Hematopoietic multipotent progenitor cell treated with erythropoietin and hydrocortisone succinate and interleukin-3 and kit ligand, for 17 days (in vitro differentiated cells): Measurements from ENCODE around the gene MBD2.
A peak's percentile ranks its signal among the peaks of the same experiment; 100 is the strongest.
"Not testable (repeated sequence)": the region's sequence is repeated elsewhere in the genome, so short reads cannot be mapped to it uniquely, and the experiment has no call there.

Experiments used
- DNase-seq: peaks from one replicate; pipeline ENCODE4 v3.0.0-alpha.2; 2015; ENCODE audit warnings: low spot score

MBD2 gene

DNA sequence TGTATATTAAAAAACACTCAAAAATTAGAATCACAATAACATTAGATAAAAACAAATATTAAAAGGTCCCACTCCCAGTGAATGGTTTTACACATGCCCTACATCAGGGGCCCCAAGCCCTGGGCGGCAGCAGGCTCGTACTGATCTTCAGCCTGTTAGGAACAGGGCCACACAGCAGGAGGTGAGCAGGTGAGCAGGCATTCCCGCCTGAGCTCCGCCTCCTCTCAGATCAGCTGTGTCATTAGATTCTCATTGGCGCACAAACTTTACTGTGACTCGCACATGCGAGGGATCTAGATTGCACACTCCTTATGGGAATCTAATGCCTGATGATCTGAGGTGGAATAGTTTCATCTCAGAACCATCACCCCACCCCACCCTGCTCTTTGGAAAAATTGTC, 74.2 kb downstream of the MBD2 start:
- DNase-seq = no peak

DNA sequence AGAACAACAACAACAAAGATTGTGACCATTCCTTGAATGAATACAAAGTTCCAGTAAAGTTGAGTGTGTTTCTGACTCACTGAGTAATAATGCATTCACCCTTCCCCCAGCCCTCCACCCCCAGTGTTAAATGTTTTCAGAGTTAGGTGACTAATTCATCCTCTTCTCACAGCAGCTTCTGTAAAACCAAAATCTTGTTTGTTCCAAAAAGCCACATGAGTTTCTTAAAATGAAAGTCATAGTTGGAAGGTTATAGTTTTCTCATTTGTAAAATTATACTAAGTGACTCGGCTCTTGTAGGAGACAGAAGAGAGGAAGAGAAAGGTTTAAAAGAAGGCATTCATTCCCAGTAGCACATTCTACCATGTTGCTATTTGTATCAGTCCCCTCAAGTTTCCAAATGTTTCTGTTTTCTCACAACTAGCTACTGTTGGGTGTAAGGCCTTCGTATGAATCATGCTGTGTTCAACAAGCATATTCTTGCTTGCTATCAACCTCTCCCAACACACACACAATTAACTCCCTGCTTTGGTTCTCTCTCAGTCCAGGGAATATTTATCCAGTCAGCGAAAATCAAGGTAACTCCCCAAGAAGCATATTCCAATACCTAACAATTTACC, 75.3 kb downstream of the MBD2 start:
- DNase-seq = no peak

DNA sequence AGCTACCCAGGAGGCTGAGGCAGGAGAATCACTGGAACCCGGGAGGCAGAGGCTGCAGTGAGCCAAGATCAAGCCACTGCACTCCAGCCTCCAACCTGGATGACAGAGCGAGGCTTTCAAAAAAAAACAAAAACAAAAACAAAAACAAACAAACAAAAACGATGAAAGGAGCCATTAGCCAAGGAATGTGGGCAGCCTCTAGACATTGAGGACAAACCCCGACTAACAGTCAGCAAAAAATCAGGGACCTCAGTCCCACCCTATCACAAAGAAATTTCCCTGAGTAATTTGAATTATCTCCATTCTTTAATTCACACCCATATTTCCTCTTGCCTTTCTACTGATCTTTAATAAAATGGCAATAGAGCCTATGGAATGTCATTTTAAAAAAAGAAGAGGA, 75.8 kb downstream of the MBD2 start:
- DNase-seq = no peak

DNA sequence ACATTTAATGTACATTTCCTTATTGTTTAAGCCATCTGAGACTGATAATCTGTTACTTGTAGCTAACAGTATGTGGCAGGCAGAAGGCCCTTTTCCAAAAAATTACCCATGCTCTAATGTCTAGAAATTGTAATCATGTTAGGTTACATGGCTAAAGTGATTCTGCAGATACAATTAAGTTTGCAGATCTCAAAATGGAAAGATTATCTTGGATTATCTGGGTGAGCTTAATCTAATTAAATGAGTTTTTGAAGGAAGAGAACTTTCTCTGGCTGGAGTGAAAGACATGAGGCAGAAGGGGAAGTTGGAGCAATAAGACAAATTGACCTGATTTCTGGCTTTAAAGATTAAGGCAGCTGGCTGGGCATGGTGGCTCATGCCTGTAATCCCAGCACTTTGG, 76.3 kb downstream of the MBD2 start:
- DNase-seq = no peak

DNA sequence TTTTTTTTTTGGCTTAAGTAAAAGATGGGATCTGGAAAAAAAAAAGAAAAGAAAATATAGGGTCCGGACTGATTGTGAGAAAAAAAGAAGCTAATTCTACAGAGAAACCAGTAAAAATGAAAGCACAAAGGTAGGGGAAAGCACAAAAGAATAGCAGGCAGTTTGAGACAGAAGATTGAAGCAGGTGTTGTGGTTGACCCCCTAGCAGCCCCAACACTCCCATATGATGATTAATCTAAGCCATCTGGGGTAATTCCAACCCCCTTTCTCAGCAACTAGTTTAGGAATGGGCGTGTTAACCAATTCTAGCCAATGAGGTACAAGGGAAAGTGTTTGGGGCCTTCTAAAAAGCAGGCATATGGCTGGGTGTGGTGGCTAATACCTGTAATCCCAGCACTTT, 77.0 kb downstream of the MBD2 start:
- DNase-seq = no peak

DNA sequence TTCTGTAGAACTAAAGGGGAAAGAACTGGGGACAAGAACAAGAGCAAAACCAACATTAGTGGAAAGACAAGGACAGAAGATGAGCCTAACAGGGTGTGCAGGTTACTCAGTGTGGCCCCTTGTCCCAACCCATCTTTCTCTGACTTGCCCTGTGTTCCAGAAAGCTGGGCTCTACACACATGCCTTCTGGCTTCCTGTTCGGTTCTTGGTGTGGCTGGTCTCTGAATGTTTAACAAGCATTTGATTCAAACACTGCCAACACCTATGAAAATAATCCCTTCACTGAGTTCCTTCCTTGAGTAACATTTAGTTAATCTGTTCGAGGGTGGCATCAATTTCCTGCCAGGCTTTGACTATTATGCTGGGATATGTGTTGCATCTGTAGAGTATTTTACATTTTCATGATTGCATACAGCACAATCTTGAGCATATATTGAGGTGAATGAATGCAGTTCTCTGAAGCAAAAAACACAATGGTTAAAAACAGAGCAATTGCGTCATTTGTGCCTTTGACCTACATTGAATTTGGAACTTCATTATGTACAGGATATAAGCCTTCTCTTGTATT, 83.3 kb downstream of the MBD2 start:
- no peak for DNase-seq

DNA sequence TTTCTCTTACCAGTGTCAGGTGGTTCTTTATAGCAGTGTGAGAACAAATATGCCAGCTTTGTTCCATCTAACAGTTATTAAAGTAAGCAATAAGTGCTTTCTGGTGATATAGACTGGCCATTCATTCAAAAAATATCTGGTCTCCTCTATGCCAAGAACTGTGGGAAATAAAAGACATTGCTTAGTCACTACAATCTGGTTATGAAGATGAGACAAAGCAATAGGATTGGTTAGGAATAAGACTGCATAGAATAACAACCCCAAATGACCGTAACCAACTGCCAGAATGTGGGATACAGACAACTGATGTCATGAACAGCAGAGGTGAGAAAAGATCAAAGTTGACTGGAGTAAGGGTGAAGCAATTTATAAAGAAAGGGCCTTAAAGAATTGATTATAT, 83.8 kb downstream of the MBD2 start:
- DNase-seq = no peak

DNA sequence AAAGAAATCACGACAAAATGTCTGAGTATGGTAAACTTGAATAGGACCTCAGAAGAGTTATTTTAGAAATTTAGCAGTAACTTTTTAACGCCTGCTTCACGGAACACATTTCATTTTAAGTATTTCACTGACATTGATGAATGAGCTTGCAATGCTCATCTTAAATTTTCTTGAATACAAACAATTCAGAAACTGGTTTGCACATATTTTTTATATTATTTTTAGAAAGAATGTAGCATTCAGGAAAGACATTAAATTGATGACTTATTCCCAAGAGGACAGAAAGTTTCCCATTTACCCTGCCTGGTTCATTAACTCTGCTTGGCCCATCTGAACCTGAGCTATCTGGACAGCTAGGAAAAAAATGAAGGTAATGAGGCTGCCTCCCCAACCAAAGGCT, 89.3 kb downstream of the MBD2 start:
- no peak for DNase-seq

DNA sequence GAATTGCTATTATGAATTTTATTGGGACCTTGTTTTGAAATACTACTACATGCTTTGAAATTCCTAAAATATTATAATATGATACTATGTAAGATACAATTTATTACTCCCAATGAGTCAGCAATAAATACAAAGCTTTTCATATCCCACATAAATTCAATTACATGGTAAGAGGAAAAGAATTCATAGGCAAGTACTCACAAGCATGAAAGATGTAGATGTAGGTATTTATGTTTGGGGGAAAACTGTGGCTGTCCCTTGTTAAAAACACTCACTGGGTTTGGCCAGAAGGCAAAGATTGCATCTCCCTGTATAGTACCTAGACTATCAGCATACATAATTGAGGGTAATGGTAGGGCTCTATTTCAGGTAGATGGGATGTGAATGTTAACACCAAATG, 90.4 kb downstream of the MBD2 start:
- no peak for DNase-seq

DNA sequence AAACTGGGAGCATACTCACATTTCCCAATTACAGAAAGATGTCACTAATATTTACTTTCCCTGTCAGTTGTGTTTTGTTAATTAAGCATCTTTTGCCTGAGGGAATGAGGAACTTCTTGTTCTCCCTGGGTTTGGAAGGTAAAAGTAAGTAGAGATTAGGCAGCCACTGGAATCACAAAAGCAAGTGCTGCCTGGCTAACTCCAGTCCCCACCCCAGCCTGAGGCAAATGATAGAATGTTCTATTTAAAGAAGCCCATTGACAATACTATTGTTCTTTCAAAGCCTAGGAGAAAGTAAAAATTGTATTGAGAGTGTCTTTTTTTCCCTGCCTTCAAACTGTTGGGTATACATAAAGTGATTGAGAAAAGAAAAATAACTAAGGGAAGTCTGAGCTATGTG, 93.8 kb downstream of the MBD2 start:
- no peak for DNase-seq

DNA sequence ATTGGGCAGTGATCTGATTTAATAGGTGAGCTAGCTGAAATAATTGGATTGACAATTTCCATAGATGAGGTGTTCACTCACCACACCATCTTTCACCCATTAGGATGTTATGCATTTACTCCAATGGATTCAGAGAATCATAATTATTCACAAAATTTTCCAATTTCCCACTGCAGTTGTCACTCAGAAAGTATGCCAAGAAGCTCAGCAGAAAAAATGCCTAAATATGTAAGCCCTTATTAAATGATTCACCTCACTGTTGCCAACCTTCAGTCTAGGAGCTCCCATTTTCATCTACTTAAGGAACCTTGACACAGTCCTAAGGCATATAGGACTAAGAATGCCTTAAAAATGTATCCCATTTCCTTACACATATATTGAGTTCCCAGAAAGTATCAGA, 94.3 kb downstream of the MBD2 start:
- DNase-seq = no peak

DNA sequence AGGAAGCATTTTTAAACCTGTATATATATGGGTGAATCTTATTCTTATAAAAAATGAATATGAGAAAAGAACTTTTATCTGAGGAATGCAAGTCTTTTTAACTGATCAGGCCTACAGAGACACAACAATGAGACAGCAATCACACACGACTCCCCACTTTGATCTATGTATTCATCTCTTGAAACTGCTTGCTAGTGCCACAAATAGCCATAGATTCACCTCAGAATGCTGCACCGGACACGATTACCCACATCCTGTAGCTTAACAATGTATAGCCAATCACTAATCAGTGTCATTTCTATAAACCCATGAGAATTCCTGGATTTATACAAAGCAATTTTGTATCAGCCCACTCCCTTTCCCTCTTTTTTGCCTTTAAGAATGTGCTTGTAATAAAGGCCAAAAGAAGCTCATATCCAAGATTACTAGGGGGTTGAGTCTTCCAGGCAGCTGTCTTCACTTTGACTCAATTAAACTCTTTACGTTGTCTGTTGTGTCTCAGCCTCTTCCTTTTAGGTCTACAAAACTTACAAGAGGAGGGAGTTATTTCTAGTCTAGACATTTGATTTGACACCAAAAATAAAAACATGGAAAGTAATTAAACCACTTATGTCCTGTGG, 94.9 kb downstream of the MBD2 start:
- no peak for DNase-seq

DNA sequence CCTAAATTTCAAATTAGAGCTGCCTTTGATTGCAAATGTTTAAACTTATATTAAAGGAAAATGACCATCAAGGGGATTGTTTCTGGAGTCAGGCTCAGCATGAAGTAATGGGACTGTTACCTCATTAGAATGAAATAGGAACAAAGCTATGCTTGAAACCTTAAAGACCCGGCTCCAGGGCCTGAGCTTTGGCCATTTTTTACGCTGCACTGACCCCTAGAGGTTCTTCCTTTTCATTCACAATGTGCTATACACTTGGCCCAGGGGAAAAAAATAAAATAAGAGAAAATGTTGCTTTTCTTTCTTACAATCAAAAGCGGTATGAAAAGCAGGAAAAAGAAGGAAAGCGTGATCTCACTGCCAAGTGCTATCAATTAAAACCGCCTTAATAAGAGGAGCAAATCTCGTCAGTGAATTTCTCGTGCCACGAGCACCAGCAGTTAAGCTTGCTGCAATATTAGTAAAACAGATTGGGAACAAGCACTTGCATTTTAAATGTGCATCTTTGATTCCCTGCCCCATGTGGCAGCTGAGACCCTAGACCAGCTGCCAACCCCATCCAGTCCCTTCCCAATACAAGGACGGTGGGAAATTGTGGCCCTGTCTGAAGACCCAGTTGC, 96.6 kb downstream of the MBD2 start:
- no peak for DNase-seq

DNA sequence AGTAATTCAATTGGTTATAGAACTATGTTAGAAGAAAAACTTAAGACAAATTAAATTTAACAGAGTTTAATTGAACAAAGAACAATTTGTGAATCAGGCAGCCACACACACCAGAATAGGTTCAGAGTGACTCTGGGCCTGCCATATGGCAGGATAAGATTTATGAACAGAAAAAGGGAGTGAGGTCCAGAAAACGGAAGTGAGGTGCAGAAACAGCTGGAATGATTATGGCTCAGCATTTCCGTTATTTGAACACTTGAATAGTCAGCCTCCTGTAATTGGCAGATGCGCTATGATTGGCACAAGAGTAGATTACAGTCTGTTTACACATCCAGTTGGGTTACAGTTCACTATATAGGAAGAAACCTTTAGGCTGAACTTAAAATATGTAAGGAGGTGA, 99.0 kb downstream of the MBD2 start:
- DNase-seq = no peak

DNA sequence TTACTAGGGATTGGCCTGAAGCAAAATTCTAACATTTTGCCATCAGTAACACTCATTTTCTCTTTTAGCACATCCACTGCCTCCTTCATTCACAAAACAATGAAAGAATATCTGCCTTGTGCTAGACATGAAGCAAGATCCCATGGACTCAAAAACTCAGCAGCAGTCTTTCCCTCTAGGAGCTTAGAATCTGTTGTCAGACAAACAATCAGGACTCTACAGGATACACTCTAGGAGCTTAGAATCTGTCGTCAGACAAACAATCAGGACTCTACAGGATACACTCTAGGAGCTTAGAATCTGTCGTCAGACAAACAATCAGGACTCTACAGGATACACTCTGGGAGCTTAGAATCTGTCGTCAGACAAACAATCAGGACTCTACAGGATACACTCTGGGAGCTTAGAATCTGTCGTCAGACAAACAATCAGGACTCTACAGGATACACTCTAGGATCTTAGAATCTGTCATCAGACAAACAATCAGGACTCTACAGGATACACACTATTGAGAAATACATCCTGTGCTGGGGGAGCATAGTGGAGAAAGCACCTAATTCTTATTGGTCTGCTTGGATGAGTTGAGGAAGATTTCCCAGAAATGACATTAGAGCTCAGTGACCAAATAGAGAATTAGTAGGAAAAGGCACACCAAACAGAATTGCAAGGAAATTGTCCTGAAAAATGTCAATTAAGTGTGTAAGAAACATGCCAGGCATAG, 100.6 kb downstream of the MBD2 start:
- not testable (repeated sequence) for DNase-seq

DNA sequence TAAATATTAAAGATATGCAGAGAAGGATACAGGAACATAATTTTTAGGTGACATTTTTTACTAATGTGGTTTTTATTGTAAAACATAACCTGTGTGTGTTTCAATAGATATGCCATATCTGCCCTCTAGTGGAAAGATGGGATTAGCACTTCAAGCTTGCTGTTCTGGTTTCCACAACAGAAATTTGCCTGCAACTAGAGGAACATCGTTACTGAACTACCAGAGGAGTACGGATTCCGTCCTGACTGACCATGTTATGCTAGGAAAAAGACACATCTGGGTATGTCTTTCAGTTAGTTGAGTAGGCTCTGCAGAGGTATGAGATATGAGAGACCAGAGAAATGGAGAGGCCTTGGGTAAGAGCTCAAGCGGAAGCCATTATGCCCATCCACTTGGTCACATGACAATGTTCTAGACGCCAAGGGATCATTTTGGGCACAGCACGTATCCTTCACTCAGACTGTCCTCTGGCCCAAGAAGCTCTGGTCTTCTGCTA, 104.9 kb downstream of the MBD2 start:
- peak; percentile 9 for DNase-seq

DNA sequence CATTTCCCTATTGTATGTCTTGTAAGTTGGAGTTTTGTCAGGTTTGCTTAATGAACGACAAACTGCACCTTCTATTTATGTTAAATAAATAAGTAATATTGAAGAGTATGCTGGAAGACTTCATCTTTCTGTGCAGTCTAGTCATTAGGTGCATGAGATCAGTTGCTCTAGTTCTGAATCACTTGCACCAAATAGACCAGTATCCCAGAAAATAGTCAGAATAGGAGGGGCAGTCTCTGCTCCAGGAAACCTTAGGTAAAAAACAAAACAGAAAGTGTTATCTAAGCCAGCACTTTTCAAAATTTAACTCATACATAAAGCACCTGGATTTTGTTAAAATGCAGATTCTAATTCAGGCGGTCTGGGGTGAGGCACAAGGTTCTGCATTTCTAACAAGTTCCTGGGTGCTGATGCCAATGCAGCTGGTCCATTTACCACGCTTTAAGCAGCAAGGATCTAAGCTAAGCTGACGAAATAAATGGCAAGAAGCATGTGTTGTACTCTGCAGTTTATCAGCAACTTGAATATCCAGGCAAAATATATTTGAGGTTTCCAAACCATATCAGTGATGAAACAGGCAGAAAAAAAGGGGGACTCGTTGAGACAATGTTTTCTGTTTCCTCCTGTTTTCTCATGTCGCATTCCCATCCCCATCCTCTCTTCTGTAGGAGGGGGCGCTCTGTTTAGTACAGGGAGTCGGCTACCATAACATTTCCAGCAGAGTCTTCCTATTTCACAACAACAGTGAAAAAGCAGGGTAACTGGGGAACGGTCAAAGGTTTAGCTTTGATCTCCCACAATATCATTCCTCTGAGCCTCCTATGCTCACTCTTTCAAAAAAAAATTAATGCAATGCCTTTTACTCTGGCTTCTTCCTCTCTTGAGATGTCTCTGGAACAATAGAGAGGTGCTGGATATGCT, 106.4 kb downstream of the MBD2 start:
- no peak for DNase-seq

DNA sequence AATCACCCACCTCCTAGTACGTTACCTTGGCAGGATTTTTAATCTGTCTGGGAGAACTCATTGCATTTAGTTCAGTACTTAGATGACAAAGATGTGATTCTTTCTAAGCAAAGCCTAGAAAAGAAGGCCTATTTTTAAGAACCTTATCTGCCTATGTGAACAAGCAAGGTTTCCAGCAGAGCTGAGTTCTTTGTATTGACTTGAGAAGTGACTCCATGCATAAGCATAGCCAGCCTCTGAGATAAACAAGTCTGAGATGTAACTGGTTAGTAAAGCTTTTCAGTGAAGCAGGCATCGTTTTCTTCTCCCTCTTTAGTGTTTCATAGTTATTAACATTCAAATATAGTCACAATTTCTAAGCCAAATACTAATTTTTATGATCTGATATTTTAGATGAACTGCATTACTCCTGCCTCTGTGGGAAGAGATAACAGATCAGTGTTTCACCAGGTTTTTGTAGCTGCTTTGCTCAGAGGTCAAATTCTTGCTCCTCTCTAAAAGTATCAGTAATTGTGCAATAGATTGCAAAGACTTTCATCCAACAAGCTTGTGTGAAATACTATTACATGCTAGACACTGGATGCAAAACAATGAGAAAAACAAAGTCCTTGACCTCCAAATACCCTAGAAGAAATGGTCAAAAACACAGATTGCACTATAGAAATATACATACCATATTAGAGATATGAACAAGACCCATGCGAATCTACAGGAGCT, 107.8 kb downstream of the MBD2 start:
- DNase-seq = no peak

DNA sequence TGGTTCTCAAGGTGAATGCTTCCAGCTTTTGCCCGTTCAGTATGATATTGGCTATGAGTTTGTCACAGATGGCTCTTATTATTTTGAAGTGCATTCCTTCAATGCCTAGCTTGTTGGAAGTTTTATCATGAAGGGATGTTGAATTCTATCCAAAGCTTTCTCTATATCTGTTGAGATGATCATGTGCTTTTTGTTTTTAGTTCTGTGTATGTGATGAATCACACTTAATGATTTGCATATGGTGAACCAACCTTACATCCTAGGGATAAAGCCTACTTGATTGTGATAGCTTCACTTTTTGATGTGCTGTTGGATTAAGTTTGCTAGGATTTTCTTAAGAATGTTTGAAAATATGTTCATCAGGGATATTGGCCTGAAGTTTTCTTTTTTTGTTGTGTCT, 112.1 kb downstream of the MBD2 start:
- no peak for DNase-seq

DNA sequence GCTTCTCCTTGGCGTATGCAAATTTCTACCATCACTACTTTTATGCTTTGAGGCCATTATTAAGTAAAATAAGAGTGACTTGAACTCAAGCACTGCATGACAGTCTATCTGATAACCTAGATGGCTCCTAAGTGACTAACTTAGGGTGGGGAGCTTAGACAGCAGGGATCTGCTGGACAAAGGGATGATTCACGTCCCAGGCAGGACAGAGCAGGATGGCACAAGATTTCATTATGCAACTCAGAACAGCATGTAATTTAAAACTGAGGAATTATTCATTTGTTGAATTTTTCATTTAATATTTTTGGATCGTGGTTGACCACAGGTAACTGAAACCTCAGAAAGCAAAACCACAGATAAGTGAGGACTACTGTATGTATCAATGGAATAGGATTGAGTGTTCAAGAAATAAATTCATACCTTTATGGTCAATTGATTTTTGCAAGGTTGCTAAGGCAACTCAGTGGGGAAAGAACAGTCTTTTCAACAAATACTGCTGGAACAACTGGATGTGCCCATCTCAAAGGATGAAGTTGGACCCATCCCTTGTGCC, 115.3 kb downstream of the MBD2 start:
- DNase-seq = no peak

DNA sequence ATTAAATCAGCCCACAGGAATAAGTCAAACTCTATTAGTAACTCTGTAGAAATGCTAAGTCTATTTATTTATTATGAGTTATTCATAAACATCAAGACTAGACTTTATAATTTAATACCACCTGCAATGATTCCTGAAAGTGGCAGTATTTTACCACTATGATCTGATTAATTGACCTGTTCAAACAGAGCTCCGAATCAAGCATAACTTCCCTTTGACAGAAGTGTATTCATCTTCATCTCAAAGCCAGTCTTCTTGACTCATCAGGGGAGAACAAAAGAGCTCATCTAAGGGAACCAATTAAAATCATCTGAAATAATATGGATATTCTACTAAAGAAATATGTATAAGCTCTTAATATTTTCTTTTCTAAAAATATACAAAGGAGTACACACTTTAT, 122.3 kb downstream of the MBD2 start:
- DNase-seq = no peak
